ENCODE results near the gene KRTAP4-5.

- TF ChIP-seq CTCF (IDR thresholded peaks at IDR 0.05): no peak
- no peak for TF ChIP-seq EZH2 (IDR thresholded peaks at IDR 0.05)
These were observed 41.6 kb downstream of the KRTAP4-5 start for GRCh38 chr17:41107941-41108450.
